GM11168 (cell line): ENCODE data around the gene AUH.
"Not testable (repeated sequence)": the region's sequence is repeated elsewhere in the genome, so short reads cannot be mapped to it uniquely, and the experiment has no call there.

Experiments
- in situ Hi-C: fragments of 300-500 bp; cut with MboI; formaldehyde crosslinking; loops from one replicate; pipeline ENCODE4 v1.12.0; 2022; ENCODE audit warnings: low sequenced_read_pairs; ENCODE audit not compliant: unreplicated experiment

The AUH gene

DNA sequence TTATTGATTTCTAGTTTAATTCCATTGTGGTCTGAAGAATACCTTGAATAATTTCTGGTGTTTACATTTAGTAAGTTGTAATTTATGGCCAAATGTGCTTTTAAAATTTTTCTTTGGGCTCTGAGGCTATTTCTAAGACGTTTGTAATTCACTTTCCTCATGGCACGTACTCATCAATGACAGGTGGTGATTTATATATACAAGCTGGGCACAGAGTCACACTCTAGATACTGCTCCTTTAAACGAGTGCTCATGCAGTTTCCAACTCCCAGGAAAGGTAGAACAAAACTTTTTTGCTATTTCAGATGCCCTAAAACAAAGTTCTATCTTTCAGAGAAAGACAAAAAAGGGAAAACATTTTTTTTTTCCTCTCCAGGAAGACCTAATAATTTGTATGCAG, 146.9 kb downstream of the AUH start:
- in situ Hi-C loops = no loop called here

DNA sequence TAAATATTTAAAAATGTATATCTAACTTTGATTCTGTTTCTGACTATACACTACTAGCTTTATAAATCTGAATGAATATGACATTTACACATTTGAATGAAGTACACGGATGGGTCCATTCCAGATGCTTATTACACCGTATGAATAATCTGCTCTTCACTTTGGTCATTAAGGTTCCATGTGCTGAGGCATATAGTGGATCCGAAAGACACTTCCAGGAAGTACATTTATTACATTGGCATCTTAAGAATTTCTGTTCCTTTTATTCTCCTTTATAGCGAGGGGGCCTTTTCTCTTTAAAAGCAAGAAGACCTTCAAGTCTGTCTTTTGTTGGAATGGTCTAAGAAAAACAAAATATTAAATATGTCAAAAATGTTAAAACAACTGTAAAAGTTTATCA, 147.6 kb downstream of the AUH start:
- in situ Hi-C loops = no loop called here

DNA sequence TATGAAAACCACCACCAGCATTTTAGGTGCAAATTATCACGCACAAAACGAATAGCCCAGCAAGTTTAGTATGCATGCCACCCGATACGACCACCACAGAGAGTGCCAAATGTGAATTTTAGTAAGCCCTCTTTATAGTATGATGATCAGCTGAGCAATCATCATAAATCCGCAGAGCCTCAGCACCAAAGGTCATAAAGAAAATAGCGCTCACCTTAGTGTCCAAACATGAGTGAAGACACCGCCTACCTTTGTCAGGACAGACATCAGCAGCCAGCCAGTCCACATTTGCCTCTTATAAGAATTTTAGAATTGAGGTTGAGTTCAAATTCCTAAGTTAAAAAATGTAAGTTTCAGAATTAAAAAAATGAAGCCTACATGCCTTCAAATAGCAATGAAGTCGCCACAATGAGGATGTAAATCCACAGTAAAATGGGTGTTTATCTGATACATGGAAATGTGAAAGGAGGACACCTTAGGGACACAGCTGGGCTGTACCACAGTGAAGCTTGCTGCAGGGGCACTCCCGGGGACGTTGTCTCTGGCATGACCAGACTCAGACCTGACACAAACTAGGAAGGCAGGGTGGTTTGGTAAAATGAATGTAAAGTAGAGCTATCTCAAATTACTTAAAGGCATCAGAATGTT, 149.0 kb downstream of the AUH start:
- in situ Hi-C loops = no loop called here

DNA sequence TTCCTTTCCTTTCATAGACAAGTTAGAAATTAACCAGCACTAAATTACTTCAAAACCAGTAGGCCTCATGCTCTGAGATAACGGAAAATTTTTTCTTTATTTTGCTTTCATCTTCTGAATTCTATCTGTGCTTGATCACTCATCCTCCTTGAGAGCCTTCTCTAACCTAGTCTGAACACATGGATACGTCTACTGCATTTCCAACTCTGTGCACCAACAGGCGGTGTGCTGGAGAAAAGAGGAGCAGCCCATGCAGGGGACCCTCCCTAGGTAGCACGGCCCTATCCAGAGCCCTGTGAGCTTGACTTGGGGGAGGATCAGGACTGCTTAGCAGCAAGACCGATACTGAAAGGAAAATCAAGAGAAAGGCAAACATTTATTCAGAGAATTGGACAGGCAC, 149.8 kb downstream of the AUH start:
- in situ Hi-C loops = no loop called here

DNA sequence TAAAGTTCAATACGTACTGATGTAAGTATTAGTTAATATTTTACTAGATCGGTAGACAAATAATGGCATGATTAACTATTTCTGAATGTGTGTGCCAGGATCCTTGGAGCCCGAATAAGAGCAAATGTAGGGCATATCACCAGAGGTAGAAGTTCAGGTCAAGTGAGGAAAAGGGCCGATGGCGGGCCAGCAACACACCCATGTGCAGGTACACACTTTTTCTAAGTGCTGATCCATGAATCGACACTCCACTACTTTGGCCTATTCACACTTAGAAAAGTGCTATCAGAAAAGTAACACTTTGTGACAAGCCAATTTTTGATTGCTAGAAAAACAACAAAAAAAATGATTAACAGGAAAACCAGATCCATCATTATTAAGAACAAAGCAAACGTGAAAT, 150.3 kb downstream of the AUH start:
- in situ Hi-C loops = no loop called here

DNA sequence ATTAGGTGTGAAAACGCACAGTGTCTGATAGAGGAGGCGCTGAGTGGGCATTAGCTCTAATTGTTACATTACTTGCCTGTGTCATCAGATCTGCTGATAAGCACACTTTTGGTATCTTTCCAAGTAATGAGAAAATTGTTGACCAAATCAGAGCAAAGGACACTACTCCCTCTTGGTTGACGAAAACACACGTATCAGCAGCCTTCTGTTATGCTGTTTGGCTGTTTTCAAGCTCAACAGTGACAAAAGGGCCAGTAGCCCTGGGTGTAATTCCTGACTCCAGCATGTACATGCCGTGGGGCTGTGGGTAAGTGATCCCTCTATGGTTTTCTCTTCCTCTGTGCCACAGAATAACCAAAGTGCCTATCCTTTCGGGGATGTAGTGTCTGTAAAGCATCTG, 151.4 kb downstream of the AUH start:
- in situ Hi-C loops = no loop called here

DNA sequence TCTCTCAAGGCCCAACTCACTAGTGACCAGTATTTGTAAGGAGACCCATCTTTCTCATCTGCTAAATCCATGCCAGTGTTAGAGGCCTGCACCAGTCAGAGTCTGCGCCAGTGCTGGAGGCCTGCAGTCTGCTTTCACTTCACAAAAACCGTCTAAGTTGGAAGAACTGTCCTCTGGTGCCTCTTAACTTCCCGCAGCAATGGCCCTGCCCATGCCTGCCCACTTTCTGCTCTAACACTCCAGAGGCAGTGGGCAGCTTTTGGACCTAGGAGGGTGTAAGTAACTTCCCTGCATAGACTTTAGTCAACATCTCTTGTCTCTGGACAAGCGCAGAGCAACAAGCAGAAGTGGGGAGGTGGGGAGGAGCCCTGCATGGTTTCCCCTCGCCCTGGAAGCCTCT, 152.9 kb downstream of the AUH start:
- in situ Hi-C loops = no loop called here

DNA sequence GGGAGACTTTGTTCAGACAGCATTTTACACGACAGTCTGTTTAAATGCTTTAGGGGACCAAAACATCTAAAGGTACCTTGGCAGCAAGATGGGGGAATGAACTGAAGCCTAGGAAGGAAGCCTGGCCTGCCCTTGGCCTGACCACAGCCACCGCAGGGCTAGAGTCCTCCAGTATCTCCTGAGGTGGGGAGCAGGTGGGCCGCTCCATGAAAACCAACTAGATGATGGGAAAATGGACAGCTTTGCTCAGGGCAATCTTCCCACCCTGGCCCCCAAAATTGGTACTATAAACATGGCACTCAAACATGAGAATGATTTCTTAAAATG, 153.3 kb downstream of the AUH start:
- in situ Hi-C loops = no loop called here

DNA sequence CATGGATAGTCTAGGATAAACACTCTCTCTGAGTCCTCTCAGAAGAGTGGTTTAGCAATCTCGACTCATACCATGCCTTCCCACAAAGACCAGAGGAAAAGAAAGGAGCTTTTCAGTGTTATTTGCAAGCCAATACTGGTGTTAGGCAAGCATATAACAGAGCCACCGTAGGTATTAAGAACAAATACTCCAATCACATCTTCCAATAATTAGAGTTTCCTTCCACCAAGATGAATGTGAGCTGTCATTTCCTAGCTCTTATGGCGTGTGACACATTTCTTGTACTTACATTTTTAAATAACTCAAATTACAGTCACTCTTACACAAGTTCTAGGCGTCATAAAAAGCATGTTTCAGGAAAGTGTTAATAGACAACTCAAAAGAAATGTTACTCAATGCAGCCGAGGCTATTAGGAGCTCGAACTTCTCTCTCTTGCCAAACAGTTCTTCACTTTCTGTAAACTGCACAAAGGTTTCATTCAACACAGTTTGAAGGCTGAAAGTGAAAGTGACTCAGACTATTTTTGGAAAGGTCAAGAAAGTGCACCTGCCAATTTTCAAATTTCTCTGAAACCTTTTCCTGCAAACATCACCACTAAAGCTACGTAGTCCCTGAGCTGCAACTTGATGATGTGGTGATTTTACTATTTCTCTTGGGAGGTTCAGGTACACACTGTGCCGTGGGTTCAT, 153.8 kb downstream of the AUH start:
- in situ Hi-C loops = no loop called here

DNA sequence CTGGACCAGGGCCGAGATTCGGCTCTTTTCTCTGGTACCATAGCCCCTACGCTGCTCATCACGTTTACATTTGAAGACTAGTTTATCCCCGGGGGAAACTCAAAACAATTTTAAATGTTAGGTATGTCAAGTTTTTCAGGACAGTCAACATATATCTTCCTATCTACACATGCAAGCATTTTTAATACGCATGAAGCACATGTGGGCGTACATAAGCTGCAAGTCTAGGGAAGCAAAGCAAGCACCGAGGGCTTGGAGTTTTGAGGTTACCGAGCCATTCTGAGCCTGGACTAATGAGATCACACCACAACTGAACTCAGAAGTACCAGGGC, 154.4 kb downstream of the AUH start:
- in situ Hi-C loops = no loop called here

DNA sequence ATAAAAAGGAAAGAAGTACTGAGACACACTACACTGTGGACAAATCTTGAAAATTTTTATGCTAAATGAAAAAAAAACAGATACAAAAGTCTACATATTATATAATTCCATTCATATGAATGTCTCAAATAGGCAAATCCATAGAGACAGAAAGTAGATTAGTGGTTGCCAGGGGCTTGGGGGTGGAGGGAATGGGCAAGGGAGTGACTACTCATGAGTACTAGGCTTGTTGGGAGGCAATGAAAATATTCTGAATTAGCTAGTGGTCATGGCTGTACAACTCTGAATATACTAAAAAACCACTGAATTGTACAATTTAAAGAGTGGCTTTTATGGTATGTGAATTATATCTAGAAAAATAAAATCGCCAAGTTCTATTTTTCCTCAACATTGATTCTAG, 154.9 kb downstream of the AUH start:
- in situ Hi-C loops = no loop called here

DNA sequence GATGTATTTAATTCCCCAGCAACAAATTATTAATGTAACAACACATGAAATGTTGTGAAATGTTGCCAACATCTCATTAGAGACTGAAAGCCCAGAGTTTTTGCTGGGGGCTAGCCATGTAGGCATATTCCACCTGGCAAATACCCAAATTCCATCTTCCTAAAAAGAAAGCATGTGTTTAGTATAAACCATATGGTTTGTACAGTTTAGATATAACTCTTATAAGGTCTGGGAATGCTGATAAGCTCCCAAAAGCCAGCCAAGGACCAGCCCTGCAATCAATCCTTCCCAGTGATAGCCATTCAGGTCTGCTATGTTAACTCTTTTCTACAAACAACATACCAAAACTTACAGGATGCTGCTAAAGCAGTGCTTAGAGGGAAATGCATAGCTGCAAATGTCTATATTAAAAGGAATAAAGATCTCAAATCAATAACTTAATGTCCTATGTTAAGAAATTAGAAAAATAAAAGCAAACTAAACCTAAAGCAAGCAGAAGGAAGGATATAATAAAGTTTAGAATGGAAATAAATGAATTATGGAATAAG, 158.9 kb downstream of the AUH start:
- in situ Hi-C loops = no loop called here

DNA sequence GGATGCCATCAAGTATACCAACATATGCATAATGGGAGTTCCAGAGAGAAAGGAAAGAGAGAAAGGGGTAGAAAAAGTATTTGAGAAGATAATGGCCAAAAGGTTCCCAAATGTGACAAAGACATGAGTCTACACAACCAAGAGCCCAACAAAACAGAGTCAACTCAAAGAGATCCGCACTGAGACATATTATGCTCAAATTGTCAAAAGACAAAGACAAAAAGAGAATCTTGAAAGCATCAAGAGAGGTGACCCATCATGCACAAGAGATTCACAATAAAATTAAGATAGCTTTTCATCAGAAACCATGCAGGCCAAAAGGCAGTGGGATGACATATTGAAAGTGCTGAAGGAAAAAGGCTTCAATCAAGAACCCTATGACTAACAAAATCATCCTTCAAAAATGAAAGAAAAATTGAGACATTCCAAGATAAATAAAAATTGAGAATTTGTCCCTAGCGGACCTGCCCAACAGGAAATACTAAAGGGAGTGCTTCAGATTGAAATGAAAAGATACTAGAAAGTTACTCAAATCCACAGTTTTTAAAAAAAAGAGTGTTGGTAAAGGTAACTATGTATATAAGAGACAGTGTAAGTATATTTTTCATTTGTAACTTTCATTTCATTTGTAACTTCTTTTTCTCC, 160.9 kb downstream of the AUH start:
- in situ Hi-C loops = no loop called here

DNA sequence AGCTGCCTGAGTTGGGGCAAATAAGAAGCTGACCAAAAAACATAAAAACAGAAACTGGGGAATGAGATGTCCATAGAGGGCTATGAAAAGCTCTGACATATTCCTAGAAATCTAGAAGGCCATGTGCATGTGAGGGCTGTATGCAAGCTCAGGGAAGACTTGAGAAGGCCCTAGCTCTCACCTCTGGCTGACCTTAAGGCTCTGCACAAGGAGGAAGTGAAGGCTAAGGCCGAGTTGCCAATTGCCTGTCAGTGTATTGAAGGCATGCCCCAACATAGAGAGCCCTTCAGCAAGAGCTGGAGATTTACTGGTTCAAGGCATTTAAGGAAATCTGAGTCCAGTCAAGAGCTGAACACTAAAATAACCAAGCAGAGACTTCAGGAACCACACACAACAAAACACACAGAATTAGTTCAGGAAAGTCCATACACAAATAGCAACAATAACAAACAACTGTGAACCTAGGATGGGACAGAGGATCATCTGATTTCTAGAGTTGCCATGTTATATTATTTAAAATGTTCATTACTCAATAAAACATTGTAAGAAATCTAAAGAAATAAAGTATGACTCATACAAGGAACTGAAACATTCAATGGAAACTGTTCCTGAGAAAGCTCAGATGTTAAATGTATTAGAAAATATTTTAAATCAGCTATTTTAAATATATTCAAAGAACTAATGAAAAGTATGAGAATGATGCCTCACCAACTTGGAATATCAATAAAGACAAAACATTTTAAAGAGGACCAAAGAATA, 161.8 kb downstream of the AUH start:
- in situ Hi-C loops = no loop called here

DNA sequence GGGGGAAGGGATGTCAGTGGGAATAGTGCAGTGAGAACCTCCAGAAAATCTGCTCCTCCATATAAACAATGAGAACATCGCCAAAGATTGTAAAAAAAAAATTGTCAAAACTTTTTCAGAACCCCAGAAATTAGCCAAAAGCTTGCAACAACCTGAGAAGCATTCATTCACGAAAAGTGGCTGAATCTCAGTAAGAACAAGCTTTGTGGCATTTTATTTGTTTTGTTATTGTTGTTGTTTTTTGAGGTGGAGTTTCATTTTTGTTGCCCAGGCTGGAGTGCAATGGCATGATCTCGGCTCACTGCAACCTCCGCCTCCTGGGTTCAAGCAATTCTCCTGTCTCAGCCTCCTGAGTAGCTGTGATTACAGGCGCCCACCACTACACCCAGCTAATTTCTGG, 162.8 kb downstream of the AUH start:
- in situ Hi-C loops = not testable (repeated sequence)

DNA sequence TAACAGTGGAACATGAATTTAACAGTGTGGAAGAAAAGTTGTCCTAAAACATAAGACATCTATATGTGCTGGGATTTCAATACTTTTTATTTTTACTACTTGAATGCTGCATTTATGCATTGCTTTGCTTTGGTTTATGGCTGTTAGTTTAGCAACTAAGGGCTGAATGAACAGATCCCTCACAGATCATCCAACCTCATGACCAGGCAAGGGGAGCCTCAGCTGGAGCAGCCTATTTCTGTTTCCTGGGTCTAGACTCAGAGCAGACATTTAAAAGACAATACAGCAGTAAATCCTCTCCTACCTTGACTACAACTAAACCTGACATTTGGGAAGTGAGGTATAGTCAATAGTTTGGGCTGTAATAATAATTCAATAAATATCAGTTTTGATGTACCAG, 163.3 kb downstream of the AUH start:
- in situ Hi-C loops = no loop called here

DNA sequence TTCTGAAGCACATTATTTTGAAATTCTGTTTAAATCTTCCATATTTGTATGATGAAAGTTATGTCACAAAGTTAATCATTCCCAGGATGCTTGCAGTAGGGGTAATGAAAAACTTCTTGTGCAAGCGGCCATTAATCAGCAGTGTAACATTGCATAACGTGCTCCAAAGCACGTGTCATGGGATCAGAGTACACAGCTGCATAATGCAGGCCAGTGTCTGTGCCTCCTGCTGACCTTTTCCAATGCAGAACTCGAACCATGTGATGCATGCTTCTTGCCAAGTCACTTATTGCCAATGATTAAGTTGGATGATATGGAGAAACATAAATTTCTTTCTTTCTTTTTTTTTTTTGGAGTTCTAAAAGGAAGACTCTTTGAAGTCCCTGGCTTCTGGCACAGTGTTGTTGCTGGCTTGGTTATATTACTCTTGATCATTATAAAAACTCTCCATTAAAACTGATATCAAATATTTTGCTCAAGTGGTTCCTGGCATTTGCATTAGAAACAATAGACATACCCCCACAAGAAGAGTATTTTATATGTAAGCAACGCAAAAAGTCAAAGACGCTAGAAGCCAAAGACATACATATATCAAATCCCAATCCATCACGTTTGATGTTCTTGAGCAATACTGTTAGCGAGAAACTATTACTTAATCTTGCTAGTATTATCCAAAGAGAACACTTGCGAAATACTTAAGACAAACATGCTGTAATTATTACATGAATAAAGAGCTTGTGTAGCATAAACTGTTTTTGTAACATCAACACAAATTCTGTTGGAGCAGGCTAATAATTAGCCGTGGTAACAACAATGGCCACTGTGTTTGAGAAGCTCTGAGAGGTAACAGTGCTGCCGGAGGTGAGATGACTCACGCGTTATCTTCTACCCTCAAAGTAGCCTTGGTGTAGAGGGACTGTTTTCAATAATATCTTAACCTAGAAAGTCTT, 164.2 kb downstream of the AUH start:
- in situ Hi-C loops = no loop called here

DNA sequence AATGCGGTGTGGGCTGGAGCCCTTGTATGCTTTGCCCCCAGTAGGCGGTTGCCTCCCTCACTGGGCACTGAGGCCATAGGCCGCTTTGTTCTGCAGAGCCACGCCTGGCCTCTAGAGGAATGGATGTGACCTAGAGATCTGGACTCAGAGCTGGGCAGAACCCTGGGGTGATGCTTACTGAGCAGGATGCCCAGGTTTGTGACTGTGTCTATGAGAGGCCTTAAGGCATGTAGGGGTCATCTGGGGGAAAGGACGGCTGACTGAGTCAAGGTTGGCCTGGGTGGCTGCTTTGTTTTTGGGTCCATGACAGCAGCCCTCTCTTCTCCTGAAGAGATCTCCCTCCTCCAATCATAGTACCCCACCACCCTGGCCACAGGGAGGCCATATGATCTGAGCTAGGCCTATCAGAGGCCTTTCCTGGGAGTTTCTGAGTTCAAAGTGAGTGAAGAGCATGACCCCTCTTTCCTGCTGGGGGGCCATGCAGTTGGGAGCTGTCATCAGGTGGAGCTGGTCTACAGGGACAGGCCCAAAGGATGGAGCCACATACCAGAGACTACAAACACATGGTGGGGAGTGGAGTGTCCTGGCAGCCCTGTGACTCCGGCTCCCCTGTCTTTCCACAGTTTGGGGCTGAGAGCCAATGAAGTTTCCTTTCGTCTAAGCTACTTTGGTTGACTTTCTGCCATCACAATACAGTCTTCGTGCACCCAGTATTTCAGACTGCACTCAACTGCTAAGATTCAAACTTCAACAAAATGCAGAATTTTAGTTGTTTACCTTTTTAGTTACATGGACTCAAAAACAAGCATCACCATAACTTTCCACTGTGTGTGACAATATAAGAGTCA, 165.4 kb downstream of the AUH start:
- in situ Hi-C loops = no loop called here

DNA sequence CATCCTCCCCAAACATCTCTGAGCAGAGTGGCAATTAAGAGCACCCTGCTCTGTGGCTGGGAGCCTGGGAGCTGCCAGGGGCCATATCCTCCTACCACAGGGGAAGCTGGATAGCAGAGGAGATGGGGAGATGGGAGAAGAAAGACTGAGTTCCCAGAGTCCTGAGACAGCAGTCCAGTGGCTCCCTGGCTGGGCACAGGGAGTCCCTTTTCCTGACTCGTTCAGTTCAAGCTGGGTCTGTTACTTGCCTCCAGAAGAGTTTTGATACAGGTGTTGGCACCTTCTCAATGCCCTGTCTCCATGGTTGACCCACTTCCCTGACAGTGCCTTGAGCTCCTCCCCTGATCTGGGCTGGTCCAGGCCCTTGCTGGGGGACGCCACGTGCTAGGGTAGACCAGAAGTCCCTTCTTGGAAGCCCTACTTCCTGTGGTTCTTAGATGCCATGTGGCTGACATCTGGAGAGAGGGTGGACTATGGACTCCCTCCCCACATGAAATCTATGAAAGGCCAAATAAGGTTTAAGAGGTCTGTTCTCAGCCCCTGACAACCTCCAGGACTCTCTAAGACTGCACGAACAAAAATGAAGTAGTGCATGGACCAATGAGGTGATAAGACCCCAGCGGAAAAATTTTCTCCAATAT, 166.2 kb downstream of the AUH start:
- in situ Hi-C loops = no loop called here
